ENCODE results near the gene HOMER3.

GRCh38 chr19:18895038-18895823 is 45.8 kb downstream of the HOMER3 start:
- no peak for TF ChIP-seq POLR2AphosphoS5 (IDR thresholded peaks at IDR 0.05; ENCODE audit: low read depth, low read length)
- no peak for TF ChIP-seq POLR2A (IDR thresholded peaks at IDR 0.05; ENCODE audit: low read depth, low read length)
